Measurements from ENCODE around the gene PCED1B. TPM values are rescaled to one million over a fixed set of nuclear protein-coding genes. Genes with fewer than 3 reads are reported as not detected.
A peak's percentile ranks its signal among the peaks of the same experiment; 100 is the strongest.

The PCED1B gene
- total and polyA plus RNA-seq, 8 donors, result 0.60 to 8.1 (median 1.3) TPM

GRCh38 chr12:47082796-47083621, 3.6 kb downstream of the PCED1B start:
- intact Hi-C loops (cut with DNase I), result no loop called here
- Histone ChIP-seq H3K36me3 (no peaks in the 10 kb centered on the region), H3K9me3 (no peaks in the 10 kb centered on the region), H3K4me1 (peaks cover 5 to 75% of the 10 kb centered on the region in 2 donors), H3K27me3 (peaks cover 0 to 15% of the 10 kb centered on the region in 2 donors), H3K27ac (peak overlapping the region in 1 of 2 donors; percentile 53), H3K4me3 (no peak overlapping the region)
- DNase-seq (no peak), ATAC-seq (peak; percentile 15)
- TF ChIP-seq CTCF (IDR thresholded peaks at IDR 0.05), result no peak

- Histone ChIP-seq H3K36me3 (no peaks in the 10 kb centered on the region), H3K4me3 (no peak overlapping the region), H3K4me1 (peaks cover 5 to 68% of the 10 kb centered on the region in 2 donors), H3K9me3 (no peaks in the 10 kb centered on the region), H3K27me3 (peaks cover 0 to 3% of the 10 kb centered on the region in 2 donors), H3K27ac (peak overlapping the region in 1 of 2 donors; percentile 53)
- no peak for TF ChIP-seq CTCF (IDR thresholded peaks at IDR 0.05)
- intact Hi-C loops (cut with DNase I), result no loop called here
- DNase-seq (no peak), ATAC-seq (no peak)
Observed at GRCh38 chr12:47084172-47084571, 4.8 kb downstream of the PCED1B start.

- no peaks in the 10 kb centered on the region for H3K36me3 ChIP-seq
- peaks cover 5 to 64% of the 10 kb centered on the region in 2 donors for H3K4me1 ChIP-seq
- no peaks in the 10 kb centered on the region for H3K9me3 ChIP-seq
- DNase-seq (no peak), ATAC-seq (peak; percentile 51)
- H3K27me3 ChIP-seq, result no peaks in the 10 kb centered on the region
- no peak overlapping the region for H3K4me3 ChIP-seq
- TF ChIP-seq CTCF (IDR thresholded peaks at IDR 0.05), result no peak
- peak overlapping the region in 1 of 2 donors; percentile 53 for H3K27ac ChIP-seq
- intact Hi-C loops (cut with DNase I), result no loop called here
Observed at GRCh38 chr12:47085815-47086252, 6.4 kb downstream of the PCED1B start.

- DNase-seq, result no peak
- no peak for ATAC-seq
- H3K36me3 ChIP-seq, result no peaks in the 10 kb centered on the region
- intact Hi-C loops (cut with DNase I), result no loop called here
- TF ChIP-seq CTCF (IDR thresholded peaks at IDR 0.05), result no peak
- H3K27me3 ChIP-seq, result no peaks in the 10 kb centered on the region
- no peak overlapping the region for H3K27ac ChIP-seq
- H3K4me1 ChIP-seq, result peaks cover 0 to 50% of the 10 kb centered on the region in 2 donors
- no peak overlapping the region for H3K4me3 ChIP-seq
- no peaks in the 10 kb centered on the region for H3K9me3 ChIP-seq
Observed at GRCh38 chr12:47087088-47087688, 7.8 kb downstream of the PCED1B start.
